Measurements from ENCODE around the gene MYT1.

MYT1 gene

DNA sequence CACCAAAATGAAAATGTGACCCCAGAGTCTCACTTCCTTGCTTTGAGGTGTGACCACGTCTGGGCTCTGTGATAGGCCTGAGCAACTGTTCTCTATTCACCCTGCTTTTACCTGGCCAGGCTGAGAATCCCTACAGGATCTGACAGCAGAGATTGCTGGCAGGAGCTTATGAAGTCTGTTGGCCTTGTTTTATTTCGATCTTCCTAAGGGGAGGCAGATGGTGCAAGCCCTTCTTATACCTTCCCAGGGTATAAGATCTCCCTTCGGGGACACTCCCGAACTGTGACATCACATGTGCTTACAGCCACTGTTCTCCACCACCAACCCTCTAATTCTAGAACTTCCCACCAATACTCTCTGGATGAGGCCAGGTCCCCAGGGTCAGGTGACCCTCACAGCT is 26.8 kb downstream of the MYT1 start:
- peaks cover 4% of the 10 kb centered on the region; the same call in 1 of the 2 replicates for H3K27me3 ChIP-seq (ENCODE audit: insufficient read depth, low read length)
- H4K20me1 ChIP-seq (ENCODE audit: insufficient read depth, low read length), result no peaks in the 10 kb centered on the region
- no peak overlapping the region for H3K27ac ChIP-seq (ENCODE audit: low read depth, low read length, poor library complexity, severe bottlenecking)
- H3K4me3 ChIP-seq (ENCODE audit: low read depth, low read length, poor library complexity, severe bottlenecking), result no peak overlapping the region
- H3K79me2 ChIP-seq (ENCODE audit: insufficient read depth, low read length), result no peaks in the 10 kb centered on the region
- H3F3A ChIP-seq (ENCODE audit: insufficient read depth, low read length), result no peaks in the 10 kb centered on the region
- no peaks in the 10 kb centered on the region for H3K9me2 ChIP-seq (ENCODE audit: low read depth, low read length)
- H2AFZ ChIP-seq (ENCODE audit: low read length), result no peak overlapping the region
- H3K36me3 ChIP-seq (ENCODE audit: insufficient read depth, low read length), result no peaks in the 10 kb centered on the region
- H3K4me2 ChIP-seq (ENCODE audit: low read length), result no peak overlapping the region
- no peaks in the 10 kb centered on the region for H3K9me3 ChIP-seq (ENCODE audit: low read length)
- TF ChIP-seq, protein P1, sequence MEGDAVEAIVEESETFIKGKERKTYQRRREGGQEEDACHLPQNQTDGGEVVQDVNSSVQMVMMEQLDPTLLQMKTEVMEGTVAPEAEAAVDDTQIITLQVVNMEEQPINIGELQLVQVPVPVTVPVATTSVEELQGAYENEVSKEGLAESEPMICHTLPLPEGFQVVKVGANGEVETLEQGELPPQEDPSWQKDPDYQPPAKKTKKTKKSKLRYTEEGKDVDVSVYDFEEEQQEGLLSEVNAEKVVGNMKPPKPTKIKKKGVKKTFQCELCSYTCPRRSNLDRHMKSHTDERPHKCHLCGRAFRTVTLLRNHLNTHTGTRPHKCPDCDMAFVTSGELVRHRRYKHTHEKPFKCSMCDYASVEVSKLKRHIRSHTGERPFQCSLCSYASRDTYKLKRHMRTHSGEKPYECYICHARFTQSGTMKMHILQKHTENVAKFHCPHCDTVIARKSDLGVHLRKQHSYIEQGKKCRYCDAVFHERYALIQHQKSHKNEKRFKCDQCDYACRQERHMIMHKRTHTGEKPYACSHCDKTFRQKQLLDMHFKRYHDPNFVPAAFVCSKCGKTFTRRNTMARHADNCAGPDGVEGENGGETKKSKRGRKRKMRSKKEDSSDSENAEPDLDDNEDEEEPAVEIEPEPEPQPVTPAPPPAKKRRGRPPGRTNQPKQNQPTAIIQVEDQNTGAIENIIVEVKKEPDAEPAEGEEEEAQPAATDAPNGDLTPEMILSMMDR (IDR thresholded peaks at IDR 0.05; ENCODE audit: low read length), result no peak
- TF ChIP-seq EZH2 (IDR thresholded peaks at IDR 0.05; ENCODE audit: borderline replicate concordance, low read length), result no peak
- H3K9ac ChIP-seq (ENCODE audit: low read length), result no peak overlapping the region
- H3K4me1 ChIP-seq (ENCODE audit: insufficient read depth, low read length, severe bottlenecking), result no peaks in the 10 kb centered on the region

GRCh38 chr20:64192406-64192805 is 28.2 kb downstream of the MYT1 start:
- no peak overlapping the region for H3K4me2 ChIP-seq (ENCODE audit: low read length)
- peaks cover 4% of the 10 kb centered on the region; the same call in 1 of the 2 replicates for H3K27me3 ChIP-seq (ENCODE audit: insufficient read depth, low read length)

GRCh38 chr20:64193058-64193457 is 28.8 kb downstream of the MYT1 start:
- no peaks in the 10 kb centered on the region for H3F3A ChIP-seq (ENCODE audit: insufficient read depth, low read length)
- no peak overlapping the region for H2AFZ ChIP-seq (ENCODE audit: low read length)
- H3K9me2 ChIP-seq (ENCODE audit: low read depth, low read length), result no peaks in the 10 kb centered on the region
- no peaks in the 10 kb centered on the region for H3K79me2 ChIP-seq (ENCODE audit: insufficient read depth, low read length)
- H3K9me3 ChIP-seq (ENCODE audit: low read length), result no peaks in the 10 kb centered on the region
- no peaks in the 10 kb centered on the region for H3K36me3 ChIP-seq (ENCODE audit: insufficient read depth, low read length)
- no peaks in the 10 kb centered on the region for H4K20me1 ChIP-seq (ENCODE audit: insufficient read depth, low read length)
- no peak overlapping the region for H3K9ac ChIP-seq (ENCODE audit: low read length)
- H3K4me2 ChIP-seq (ENCODE audit: low read length), result no peak overlapping the region
- H3K4me3 ChIP-seq (ENCODE audit: low read depth, low read length, poor library complexity, severe bottlenecking), result no peak overlapping the region
- TF ChIP-seq, protein P1 (IDR thresholded peaks at IDR 0.05; ENCODE audit: low read length), result no peak
- TF ChIP-seq EZH2 (IDR thresholded peaks at IDR 0.05; ENCODE audit: borderline replicate concordance, low read length), result no peak
- H3K27ac ChIP-seq (ENCODE audit: low read depth, low read length, poor library complexity, severe bottlenecking), result no peak overlapping the region
- H3K27me3 ChIP-seq (ENCODE audit: insufficient read depth, low read length), result peaks cover 4% of the 10 kb centered on the region; the same call in 1 of the 2 replicates
- H3K4me1 ChIP-seq (ENCODE audit: insufficient read depth, low read length, severe bottlenecking), result no peaks in the 10 kb centered on the region

More at GRCh38 chr20:64192406-64192805, 28.2 kb downstream of the MYT1 start:
- no peak overlapping the region for H3K4me3 ChIP-seq (ENCODE audit: low read depth, low read length, poor library complexity, severe bottlenecking)
- no peaks in the 10 kb centered on the region for H3F3A ChIP-seq (ENCODE audit: insufficient read depth, low read length)
- no peaks in the 10 kb centered on the region for H3K9me3 ChIP-seq (ENCODE audit: low read length)
- no peaks in the 10 kb centered on the region for H4K20me1 ChIP-seq (ENCODE audit: insufficient read depth, low read length)
- no peaks in the 10 kb centered on the region for H3K79me2 ChIP-seq (ENCODE audit: insufficient read depth, low read length)
- no peak overlapping the region for H3K9ac ChIP-seq (ENCODE audit: low read length)
- TF ChIP-seq, protein P1 (IDR thresholded peaks at IDR 0.05; ENCODE audit: low read length), result no peak
- no peak for TF ChIP-seq EZH2 (IDR thresholded peaks at IDR 0.05; ENCODE audit: borderline replicate concordance, low read length)
- no peaks in the 10 kb centered on the region for H3K9me2 ChIP-seq (ENCODE audit: low read depth, low read length)
- H3K27ac ChIP-seq (ENCODE audit: low read depth, low read length, poor library complexity, severe bottlenecking), result no peak overlapping the region
- H3K4me1 ChIP-seq (ENCODE audit: insufficient read depth, low read length, severe bottlenecking), result no peaks in the 10 kb centered on the region
- no peaks in the 10 kb centered on the region for H3K36me3 ChIP-seq (ENCODE audit: insufficient read depth, low read length)
- H2AFZ ChIP-seq (ENCODE audit: low read length), result no peak overlapping the region

Measured in OCI-LY1 (cell line).